Stimulated activated CD4-positive, alpha-beta T cell treated with anti-CD3 and anti-CD28 coated beads, TNF-alpha, amount 100 ng/mL, for 1 hour (primary cell): Measurements from ENCODE around the gene TBR1.

ENCODE experiments used
- DNase-seq, 3 donors: peaks; one replicate each; pipeline ENCODE4 v3.0.0-alpha.2; 2020; ENCODE audit warnings: low read depth in 3 of 3, low spot score in 1 of 3

The TBR1 gene

GRCh38 chr2:161415987-161416707, at the start of gene TBR1:
Gene TBR1 (plus strand): TSS chr2:161416297. CDS start chr2:161416411, 114 bp downstream.
- no peak for DNase-seq

- DNase-seq = no peak
Measured at GRCh38 chr2:161367675-161368074, 48.4 kb upstream of the TBR1 start.

- DNase-seq = no peak
Measured at GRCh38 chr2:161369311-161369710, 46.8 kb upstream of the TBR1 start.

GRCh38 chr2:161370981-161371380, 45.1 kb upstream of the TBR1 start:
- no peak for DNase-seq

GRCh38 chr2:161371869-161372268, 44.2 kb upstream of the TBR1 start:
- DNase-seq = no peak

GRCh38 chr2:161373942-161374341, 42.2 kb upstream of the TBR1 start:
- no peak for DNase-seq

GRCh38 chr2:161374446-161374845, 41.7 kb upstream of the TBR1 start:
- no peak for DNase-seq

GRCh38 chr2:161379740-161380139, 36.4 kb upstream of the TBR1 start:
- no peak for DNase-seq

GRCh38 chr2:161381546-161381945, 34.6 kb upstream of the TBR1 start:
- DNase-seq = no peak

GRCh38 chr2:161382747-161383146, 33.4 kb upstream of the TBR1 start:
- DNase-seq = no peak

GRCh38 chr2:161384864-161385263, 31.2 kb upstream of the TBR1 start:
- DNase-seq = no peak

- no peak for DNase-seq
Measured at GRCh38 chr2:161386228-161386824, 29.8 kb upstream of the TBR1 start.

- DNase-seq = no peak
Measured at GRCh38 chr2:161388146-161388779, 27.8 kb upstream of the TBR1 start.

GRCh38 chr2:161391737-161392506, 24.2 kb upstream of the TBR1 start:
- DNase-seq = no peak

- no peak for DNase-seq
Measured at GRCh38 chr2:161400076-161400475, 16.0 kb upstream of the TBR1 start.

GRCh38 chr2:161402297-161402696, 13.8 kb upstream of the TBR1 start:
- no peak for DNase-seq

GRCh38 chr2:161406316-161406715, 9.8 kb upstream of the TBR1 start:
- DNase-seq = no peak

- DNase-seq = no peak
Measured at GRCh38 chr2:161407597-161407996, 8.5 kb upstream of the TBR1 start.

GRCh38 chr2:161409308-161409907, 6.7 kb upstream of the TBR1 start:
- no peak for DNase-seq

- DNase-seq = no peak
Measured at GRCh38 chr2:161412346-161412745, 3.8 kb upstream of the TBR1 start.
